Transverse colon (tissue), 4 donors: ENCODE data around the gene SMIM14. TPM values are rescaled to one million over a fixed set of nuclear protein-coding genes. Genes with fewer than 3 reads are reported as not detected.

Source experiments
- DNase-seq: peaks from one replicate; pipeline ENCODE4 v3.0.0-alpha.2; 2019
- H3K27ac ChIP-seq, 4 donors: fragments of 200-600 bp; sonication (generic); 2 replicates each; pipeline ENCODE4 v1.5.1; 2016 to 2018; ENCODE audit warnings: inconsistent platforms in 4 of 4
- H3K27me3 ChIP-seq: fragments of 200-600 bp; sonication (generic); 2 replicates; pipeline ENCODE4 v1.5.1; 2017; ENCODE audit warnings: inconsistent platforms
- H3K36me3 ChIP-seq, 4 donors: fragments of 200-600 bp; sonication (generic); 2 replicates each; pipeline ENCODE4 v1.5.1; 2017 to 2019; ENCODE audit warnings: inconsistent platforms in 4 of 4
- H3K4me1 ChIP-seq, 4 donors: fragments of 200-600 bp; sonication (generic); 2 replicates each; pipeline ENCODE4 v1.5.1; 2017 to 2020; ENCODE audit warnings: inconsistent platforms in 4 of 4
- H3K4me3 ChIP-seq, 4 donors: fragments of 200-600 bp; sonication (generic); 1 replicate in 1 of 4; 2 replicates in 3 of 4; pipeline versions ENCODE4 v1.5.1 to v1.6.1; 2017 to 2019; ENCODE audit warnings: inconsistent platforms in 4 of 4
- H3K9me3 ChIP-seq, 2 donors: fragments of 200-600 bp; sonication (generic); 2 replicates each; pipeline ENCODE4 v1.5.1; 2017 to 2019; ENCODE audit warnings: inconsistent platforms in 2 of 2
- EP300 ChIP-seq: sonication (generic); formaldehyde crosslinking; IDR thresholded peaks from one replicate; pipeline ENCODE4 v1.6.1; 2017; ENCODE audit warnings: antibody characterized with exemption, low read depth
- POLR2A ChIP-seq: fragments of 450-650 bp; IDR thresholded peaks from one replicate; pipeline ENCODE4 v1.6.1; 2016; ENCODE audit warnings: antibody characterized with exemption, mild to moderate bottlenecking, moderate library complexity
- POLR2AphosphoS5 ChIP-seq, 3 donors: sonication (generic); formaldehyde crosslinking; IDR thresholded peaks; one replicate each; pipeline ENCODE4 v1.6.1; 2016; ENCODE audit warnings: antibody characterized with exemption in 3 of 3
- WGBS, 2 donors: methylation state at CpG; one replicate each; pipeline ENCODE4 v1.1.5; 2018; ENCODE audit warnings: low coverage in 1 of 2; 5-methylcytosine and 5-hydroxymethylcytosine counted together
- in situ Hi-C, 4 donors: fragments of 200-750 bp; cut with MboI; loops; one replicate each; pipeline versions ENCODE4 v1.15.0 to v1.15.1; 2017; ENCODE audit warnings: low sequenced_read_pairs in 3 of 4, low pct_ligation_motif_present in 1 of 4, low pct_unique_long_range_greater_than_20kb in 1 of 4
- intact Hi-C: fragments of 100-400 bp; cut with DNase I; formaldehyde crosslinking; loops from one replicate; pipeline ENCODE4 v1.15.1; 2023; ENCODE audit warnings: low total_unique reads
- total RNA-seq, 4 donors: library from RNA; depleted of rRNA; stranded (reverse); fragments of >200 nt; gene quantifications; one replicate each; pipeline ENCODE4 v1.1.0, GENCODE V29; 2016
- TF ChIP-seq, protein P1 (sequence below), 5 experiments: fragments of 200-600 bp in 3 of 5; fragments of 450-650 bp in 2 of 5; sonication (generic) in 3 of 5; IDR thresholded peaks; 1 replicate in 2 of 5; 2 replicates in 3 of 5; pipeline ENCODE4 v1.5.1; 2016 to 2017; ENCODE audit warnings: antibody characterized with exemption in 5 of 5, inconsistent platforms in 3 of 5, mild to moderate bottlenecking in 2 of 5, moderate library complexity in 1 of 5

The SMIM14 gene
- total RNA-seq, 4 donors from 2014 or later: 23.1 to 103 (median 72.4) TPM

DNA sequence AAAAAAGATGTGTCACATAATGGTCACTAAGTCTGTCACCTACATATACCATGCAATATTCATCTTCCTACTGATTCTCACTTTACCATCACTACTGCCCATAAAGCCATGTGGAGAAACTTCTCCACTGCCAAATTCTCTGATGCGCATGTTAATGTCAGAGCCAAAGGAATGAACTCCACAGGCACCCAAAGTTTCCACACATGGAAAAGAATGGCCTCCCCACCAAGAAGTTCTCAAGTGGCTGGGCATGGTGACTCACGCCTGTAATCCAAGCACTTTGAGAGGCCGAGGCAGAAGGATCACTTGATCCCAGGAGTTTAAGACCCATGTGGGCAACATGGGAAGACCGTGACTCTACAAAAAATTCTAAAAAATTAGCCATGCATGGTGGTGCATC is 67.6 kb downstream of the SMIM14 start:
- Histone ChIP-seq H3K27me3 (no peaks in the 10 kb centered on the region), H3K36me3 (peaks cover 0 to 4% (median 0%) of the 10 kb centered on the region in 4 donors), H3K27ac (no peak overlapping the region), H3K4me1 (peaks cover 7 to 43% (median 19%) of the 10 kb centered on the region in 4 donors), H3K4me3 (no peak overlapping the region), H3K9me3 (no peaks in the 10 kb centered on the region)
- intact Hi-C loops (no loop called here), in situ Hi-C loops (no loop called here)
- TF ChIP-seq POLR2A (no peak), POLR2AphosphoS5 (IDR thresholded peaks at IDR 0.05) (no peak), EP300 (no peak)
- TF ChIP-seq, protein P1, sequence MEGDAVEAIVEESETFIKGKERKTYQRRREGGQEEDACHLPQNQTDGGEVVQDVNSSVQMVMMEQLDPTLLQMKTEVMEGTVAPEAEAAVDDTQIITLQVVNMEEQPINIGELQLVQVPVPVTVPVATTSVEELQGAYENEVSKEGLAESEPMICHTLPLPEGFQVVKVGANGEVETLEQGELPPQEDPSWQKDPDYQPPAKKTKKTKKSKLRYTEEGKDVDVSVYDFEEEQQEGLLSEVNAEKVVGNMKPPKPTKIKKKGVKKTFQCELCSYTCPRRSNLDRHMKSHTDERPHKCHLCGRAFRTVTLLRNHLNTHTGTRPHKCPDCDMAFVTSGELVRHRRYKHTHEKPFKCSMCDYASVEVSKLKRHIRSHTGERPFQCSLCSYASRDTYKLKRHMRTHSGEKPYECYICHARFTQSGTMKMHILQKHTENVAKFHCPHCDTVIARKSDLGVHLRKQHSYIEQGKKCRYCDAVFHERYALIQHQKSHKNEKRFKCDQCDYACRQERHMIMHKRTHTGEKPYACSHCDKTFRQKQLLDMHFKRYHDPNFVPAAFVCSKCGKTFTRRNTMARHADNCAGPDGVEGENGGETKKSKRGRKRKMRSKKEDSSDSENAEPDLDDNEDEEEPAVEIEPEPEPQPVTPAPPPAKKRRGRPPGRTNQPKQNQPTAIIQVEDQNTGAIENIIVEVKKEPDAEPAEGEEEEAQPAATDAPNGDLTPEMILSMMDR (IDR thresholded peaks at IDR 0.05): no peak
- DNase-seq: no peak
- WGBS, 2 donors: 92 to 96% methylated on average over 2 to 4 of the region's 4 CpGs

DNA sequence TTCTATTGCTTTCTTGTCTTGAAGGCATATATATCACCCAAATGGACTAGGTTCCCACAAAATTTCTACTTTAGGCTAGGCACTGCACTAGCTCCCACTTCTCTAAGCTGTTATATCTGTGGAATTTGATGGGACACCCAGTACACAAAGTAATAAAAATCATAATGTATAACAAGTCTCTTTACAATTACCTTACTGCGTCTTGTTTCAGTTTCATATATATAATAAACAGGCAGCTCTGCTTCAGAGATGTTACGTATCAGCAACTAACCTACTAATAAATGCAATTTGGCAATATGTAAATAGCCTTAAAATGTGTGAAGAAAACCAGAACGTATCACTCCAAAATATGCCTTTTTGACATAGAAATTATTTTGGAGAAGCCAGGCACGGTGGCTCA is 69.5 kb downstream of the SMIM14 start:
- DNase-seq: no peak
- WGBS, 2 donors: 52 to 55% methylated on average over 3 to 4 of the region's 4 CpGs
- no peaks in the 10 kb centered on the region for H3K9me3 ChIP-seq
- peaks cover 0 to 11% (median 0%) of the 10 kb centered on the region in 4 donors for H3K36me3 ChIP-seq
- TF ChIP-seq, protein P1 (IDR thresholded peaks at IDR 0.05): no peak
- no peaks in the 10 kb centered on the region for H3K27me3 ChIP-seq
- H3K4me3 ChIP-seq: peak overlapping the region in 1 of 4 donors; percentile 8
- in situ Hi-C loops (no loop called here), intact Hi-C loops (no loop called here)
- H3K27ac ChIP-seq: peak overlapping the region; percentile 60 to 79 (median 69)
- peaks cover 7 to 36% (median 11%) of the 10 kb centered on the region in 4 donors for H3K4me1 ChIP-seq

DNA sequence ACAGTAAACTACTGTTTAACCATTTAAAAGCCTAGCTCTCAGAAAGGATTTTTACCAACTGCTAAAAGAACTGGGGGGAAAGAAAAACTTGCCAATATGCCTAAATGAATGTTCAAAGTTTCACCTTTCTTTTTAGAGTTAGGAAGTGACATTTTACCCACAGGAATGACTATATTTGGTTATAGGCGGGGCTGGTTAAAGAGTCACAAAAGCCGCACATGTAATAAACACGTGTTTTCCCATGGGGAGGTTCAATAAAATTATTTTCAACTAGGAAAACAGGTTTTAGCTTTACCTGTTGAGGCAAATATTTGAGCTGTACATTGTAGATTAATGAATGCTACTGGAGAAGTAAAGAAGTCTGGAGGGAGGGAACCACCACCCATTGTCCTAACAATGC is 69.9 kb downstream of the SMIM14 start:
- H3K36me3 ChIP-seq: peaks cover 0 to 11% (median 0%) of the 10 kb centered on the region in 4 donors
- no peaks in the 10 kb centered on the region for H3K27me3 ChIP-seq
- intact Hi-C loops: no loop called here
- TF ChIP-seq POLR2AphosphoS5 (IDR thresholded peaks at IDR 0.05): no peak
- TF ChIP-seq, protein P1 (IDR thresholded peaks at IDR 0.05): no peak
- TF ChIP-seq POLR2A: no peak
- TF ChIP-seq EP300: no peak
- no peak for DNase-seq
- in situ Hi-C loops: no loop called here
- 31 to 37% methylated on average over 3 of the region's 3 CpGs for WGBS, 2 donors
- no peaks in the 10 kb centered on the region for H3K9me3 ChIP-seq
- peak overlapping the region; percentile 60 to 79 (median 69) for H3K27ac ChIP-seq
- H3K4me1 ChIP-seq: peaks cover 7 to 32% (median 10%) of the 10 kb centered on the region in 4 donors
- no peak overlapping the region for H3K4me3 ChIP-seq

DNA sequence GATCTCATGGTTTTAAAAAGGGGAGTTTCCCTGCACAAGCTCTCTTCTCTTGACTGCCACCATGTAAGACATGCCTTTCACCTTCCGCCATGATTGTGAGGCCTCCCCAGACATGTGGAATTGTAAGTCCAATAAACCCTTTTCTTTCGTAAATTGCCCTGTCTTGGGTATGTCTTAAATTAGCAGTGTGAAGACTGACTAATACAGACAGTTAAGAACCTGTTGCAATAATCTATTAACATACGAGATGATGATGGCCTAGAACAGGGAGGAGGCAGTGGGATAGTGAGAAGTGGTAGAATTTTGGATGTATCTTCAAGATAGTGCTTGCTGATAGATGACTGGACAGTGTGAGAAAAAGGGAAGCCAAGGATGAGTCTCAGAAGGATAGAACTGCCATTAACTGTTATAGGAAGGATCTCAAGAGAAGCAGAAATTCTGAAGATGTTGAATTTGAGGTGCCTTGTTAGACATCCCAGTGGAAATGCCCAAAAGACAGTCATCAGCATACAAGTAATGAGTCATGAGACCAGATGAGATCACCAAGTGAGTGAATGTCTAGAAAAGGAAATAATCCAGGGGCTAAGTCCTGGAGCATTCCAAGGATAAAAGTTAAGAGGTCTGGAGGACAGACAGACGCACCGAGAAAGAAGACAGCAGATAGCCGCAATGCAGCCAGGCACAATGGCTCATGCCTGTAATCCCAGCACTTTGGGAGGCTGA is 72.6 kb downstream of the SMIM14 start:
- H3K9me3 ChIP-seq: no peaks in the 10 kb centered on the region
- H3K4me1 ChIP-seq: peaks cover 7 to 26% (median 12%) of the 10 kb centered on the region in 4 donors
- no peak overlapping the region for H3K27ac ChIP-seq
- no peak for DNase-seq
- in situ Hi-C loops (no loop called here), intact Hi-C loops (no loop called here)
- H3K4me3 ChIP-seq: no peak overlapping the region
- H3K36me3 ChIP-seq: peaks cover 0 to 11% (median 0%) of the 10 kb centered on the region in 4 donors
- WGBS, 2 donors: 85 to 89% methylated on average over 6 of the region's 6 CpGs
- H3K27me3 ChIP-seq: no peaks in the 10 kb centered on the region
- TF ChIP-seq POLR2A (no peak), EP300 (no peak), POLR2AphosphoS5 (IDR thresholded peaks at IDR 0.05) (no peak)
- TF ChIP-seq, protein P1 (IDR thresholded peaks at IDR 0.05): no peak
